Progenitor cell of endocrine pancreas (in vitro differentiated cells): Measurements from ENCODE around the gene DLGAP1. TPM values are rescaled to one million over a fixed set of nuclear protein-coding genes. Genes with fewer than 3 reads are reported as not detected.

Source experiments
- DNase-seq: peaks from one replicate; pipeline ENCODE4 v3.0.0; 2021; ENCODE audit warnings: low spot score; ENCODE audit not compliant: unreplicated experiment
- H3K27ac Mint-ChIP-seq: 2 replicates; pipeline ENCODE4 v1.8.0; 2021; ENCODE audit warnings: mild to moderate bottlenecking, moderate library complexity, mixed read lengths
- H3K27me3 Mint-ChIP-seq: 2 replicates; pipeline ENCODE4 v1.8.0; 2021; ENCODE audit warnings: mixed read lengths
- H3K36me3 Mint-ChIP-seq: 2 replicates; pipeline ENCODE4 v1.8.0; 2022; ENCODE audit warnings: mixed read lengths; ENCODE audit not compliant: insufficient read depth
- H3K4me1 Mint-ChIP-seq: 2 replicates; pipeline ENCODE4 v1.8.0; 2021; ENCODE audit warnings: low read depth, mixed read lengths
- H3K4me3 Mint-ChIP-seq: 2 replicates; pipeline ENCODE4 v1.8.0; 2021; ENCODE audit warnings: low read depth, mild to moderate bottlenecking, moderate library complexity, mixed read lengths
- H3K9me3 Mint-ChIP-seq: 2 replicates; pipeline ENCODE4 v1.8.0; 2021; ENCODE audit warnings: low read depth, mixed read lengths
- CTCF ChIP-seq: fragments of 200-600 bp; sonication (generic); IDR thresholded peaks from one replicate; pipeline ENCODE4 v1.5.0; 2021; ENCODE audit warnings: antibody characterized with exemption, mild to moderate bottlenecking; ENCODE audit not compliant: unreplicated experiment
- total RNA-seq: library from RNA; stranded (reverse); gene quantifications from 2 replicates; pipeline ENCODE4 v1.2.1, GENCODE V29; 2021

The DLGAP1 gene
- total RNA-seq, 1 donor from 2014 or later = 16.7 TPM

- no peak overlapping the region for H3K4me3 Mint-ChIP-seq
- no peaks in the 10 kb centered on the region for H3K36me3 Mint-ChIP-seq
- H3K27me3 Mint-ChIP-seq = peaks cover 27% of the 10 kb centered on the region
- no peak for DNase-seq
- peaks cover 23% of the 10 kb centered on the region for H3K4me1 Mint-ChIP-seq
- peak overlapping the region; percentile 73 for H3K27ac Mint-ChIP-seq
- no peak for TF ChIP-seq CTCF
- H3K9me3 Mint-ChIP-seq = no peaks in the 10 kb centered on the region
Observed at GRCh38 chr18:3616142-3616541, 839.0 kb downstream of the DLGAP1 start.

DNA sequence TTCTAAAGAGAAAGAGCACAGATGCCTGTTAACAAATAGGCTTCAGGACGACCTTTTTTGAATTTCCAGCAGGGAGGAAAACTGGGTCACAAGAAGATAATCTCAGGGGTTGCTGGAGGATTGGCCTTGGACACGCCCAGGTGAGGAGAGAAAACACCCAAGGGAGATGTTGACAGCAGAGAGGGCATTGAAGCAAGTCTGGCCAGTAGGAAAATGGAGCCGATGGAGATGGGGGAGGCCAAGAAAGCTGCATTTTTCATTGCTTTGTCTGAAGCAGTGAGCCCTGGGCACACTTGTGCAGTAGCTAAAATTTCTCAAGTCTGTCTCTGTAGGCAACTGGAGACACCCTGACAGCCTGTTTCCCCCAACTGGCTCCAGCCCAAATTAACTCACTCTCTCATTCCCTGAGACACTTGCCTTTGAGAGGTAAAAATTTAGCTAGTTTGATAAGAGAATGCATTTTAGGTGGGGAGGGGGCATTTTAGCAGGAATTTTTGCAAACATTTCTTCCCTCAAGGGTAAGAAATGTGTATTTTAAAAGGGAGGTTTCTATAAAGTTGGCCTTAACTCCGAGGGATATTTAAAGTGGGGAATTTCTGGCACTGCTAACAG lies 839.6 kb downstream of the DLGAP1 start:
- peaks cover 23% of the 10 kb centered on the region for H3K4me1 Mint-ChIP-seq
- H3K27me3 Mint-ChIP-seq = peaks cover 25% of the 10 kb centered on the region
- DNase-seq = no peak
- TF ChIP-seq CTCF = no peak
- H3K27ac Mint-ChIP-seq = peak overlapping the region; percentile 75
- no peak overlapping the region for H3K4me3 Mint-ChIP-seq
- no peaks in the 10 kb centered on the region for H3K36me3 Mint-ChIP-seq
- H3K9me3 Mint-ChIP-seq = no peaks in the 10 kb centered on the region

DNA sequence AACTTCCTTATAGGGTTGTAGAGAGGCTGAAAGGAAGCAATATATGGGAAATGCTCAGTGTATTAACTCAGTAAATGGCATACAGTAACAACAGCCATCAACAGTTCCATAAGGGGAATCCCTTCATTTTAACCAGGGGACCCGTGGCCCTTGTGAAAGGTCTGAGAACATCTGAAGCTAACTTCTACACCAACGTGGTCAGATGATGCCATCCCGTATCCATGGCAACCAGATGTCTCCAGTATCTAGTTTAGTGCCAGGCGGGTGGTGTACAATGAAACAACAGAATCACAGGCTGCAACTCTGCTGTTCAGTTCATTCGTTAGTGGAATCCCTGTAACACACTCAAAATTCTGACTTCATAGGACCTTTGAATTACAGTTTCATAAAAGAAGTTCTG lies 842.8 kb downstream of the DLGAP1 start:
- Mint-ChIP-seq H3K4me1 (peaks cover 12% of the 10 kb centered on the region), H3K27me3 (peaks cover 21% of the 10 kb centered on the region), H3K27ac (no peak overlapping the region), H3K36me3 (no peaks in the 10 kb centered on the region), H3K4me3 (no peak overlapping the region), H3K9me3 (no peaks in the 10 kb centered on the region)
- DNase-seq = no peak
- no peak for TF ChIP-seq CTCF

DNA sequence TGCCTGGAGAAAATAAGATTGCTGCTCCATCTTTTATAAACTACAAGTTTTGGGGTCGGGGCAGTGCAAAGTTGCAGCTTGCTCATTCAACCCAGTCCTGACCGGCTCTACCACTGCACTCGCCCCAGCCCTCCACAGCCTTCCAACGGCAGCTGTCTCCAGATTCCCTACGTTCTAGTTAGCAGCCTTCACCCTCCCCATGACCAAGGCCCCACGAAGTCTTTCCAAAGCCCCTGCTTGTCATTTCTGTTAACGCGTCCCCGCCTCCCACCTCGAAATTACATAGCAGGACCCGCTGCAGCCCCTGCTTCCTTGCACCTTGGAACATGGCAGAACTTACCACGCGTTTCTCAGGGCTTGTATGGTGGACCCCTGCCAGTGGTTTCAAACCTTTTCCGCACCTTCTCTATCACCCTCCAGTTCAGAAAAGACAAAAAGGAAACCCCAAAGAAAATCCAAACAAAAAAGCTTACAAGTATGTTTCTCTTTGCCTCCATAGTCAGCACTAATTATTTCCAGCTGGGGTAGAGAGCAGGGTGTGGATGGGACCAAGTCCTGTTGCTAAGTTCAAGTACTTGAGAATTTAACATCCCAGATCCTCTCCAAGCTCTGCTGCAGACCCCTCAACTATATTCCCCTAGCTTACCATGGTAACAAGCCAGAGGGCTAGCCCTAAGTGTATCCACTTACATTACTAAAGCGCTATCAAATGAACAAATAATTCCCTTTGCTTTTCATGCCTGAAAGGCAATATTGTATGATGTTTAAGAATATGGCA lies 843.6 kb downstream of the DLGAP1 start:
- H3K9me3 Mint-ChIP-seq = no peaks in the 10 kb centered on the region
- no peak overlapping the region for H3K4me3 Mint-ChIP-seq
- peak overlapping the region; percentile 47 for H3K27ac Mint-ChIP-seq
- H3K36me3 Mint-ChIP-seq = no peaks in the 10 kb centered on the region
- no peak for TF ChIP-seq CTCF
- H3K27me3 Mint-ChIP-seq = peaks cover 21% of the 10 kb centered on the region
- no peak for DNase-seq
- peaks cover 12% of the 10 kb centered on the region for H3K4me1 Mint-ChIP-seq

DNA sequence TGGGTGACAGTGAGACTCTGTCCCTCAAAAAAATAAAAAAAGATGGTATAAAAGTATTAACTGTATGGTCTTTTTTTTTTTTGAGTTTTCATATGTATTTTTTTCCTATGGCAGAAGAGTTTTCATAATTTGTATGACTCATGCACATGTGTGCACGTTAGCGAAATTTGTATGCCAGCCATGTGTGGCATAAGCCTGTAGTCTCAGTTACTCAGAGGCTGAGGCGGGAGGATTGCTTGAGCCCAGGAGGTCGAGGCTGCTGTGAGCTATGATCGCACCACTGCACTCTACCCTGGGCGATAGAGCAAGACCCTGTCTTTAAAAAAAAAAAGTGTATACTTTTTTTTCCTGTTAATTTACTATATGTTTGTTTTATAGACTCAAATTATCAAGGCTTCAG lies 844.3 kb downstream of the DLGAP1 start:
- no peak for DNase-seq
- Mint-ChIP-seq H3K9me3 (no peaks in the 10 kb centered on the region), H3K27ac (no peak overlapping the region), H3K27me3 (peaks cover 18% of the 10 kb centered on the region), H3K36me3 (no peaks in the 10 kb centered on the region), H3K4me3 (no peak overlapping the region), H3K4me1 (peaks cover 12% of the 10 kb centered on the region)
- TF ChIP-seq CTCF = no peak
